K562 (cell line): ENCODE data around the gene SLIT1. TPM values are rescaled to one million over a fixed set of nuclear protein-coding genes. Genes with fewer than 3 reads are reported as not detected.

Source experiments
- ATAC-seq: fragments of 200-7000 bp; cut with Tn5 transposase; 3 replicates; pipeline ENCODE4 v1.9.1; 2020; ENCODE audit warnings: moderate library complexity
- BruUV-seq: library from RNA; stranded (reverse); fragments of 400-500 nt; replicated peaks from 2 replicates; lab custom pipeline; 2021; lab: Mats Ljungman, UMichigan
- CTCF ChIA-PET: fragments of 300-600 bp; formaldehyde crosslinking; extraction: SDS; loops from one replicate; lab custom pipeline; 2021; ENCODE audit warnings: low intra/inter-chr PET ratio; lab: Yijun Ruan, JAX
- POLR2A ChIA-PET: fragments of 300-600, 350-650 bp; sonication (Branson Sonifier 250); formaldehyde crosslinking; extraction: SDS; loops from one replicate; lab custom pipeline; 2021; ENCODE audit warnings: antibody characterized with exemption, inconsistent platforms; lab: Yijun Ruan, JAX
- DNase-seq, 4 experiments: peaks; one replicate each; pipeline versions ENCODE4 v3.0.0 to v3.0.0-alpha.2; 2011 to 2018; ENCODE audit warnings: low spot score in 3 of 4, mixed read lengths in 3 of 4; ENCODE audit errors: extremely low read depth in 1 of 4
- FAIRE-seq: peaks from 2 replicates; lab custom pipeline; 2011; peaks lifted over from hg19 to GRCh38; lab: Jason Lieb, UNC
- H2AFZ ChIP-seq: 2 replicates; pipeline ENCODE4 v1.6.0; 2011; ENCODE audit warnings: low read depth, low read length, control low read depth, inconsistent platforms
- H3K27ac ChIP-seq: fragments of 200-600 bp; 3 replicates; pipeline ENCODE4 v1.8.0; 2011; ENCODE audit warnings: low read depth, mild to moderate bottlenecking, control low read depth, inconsistent platforms, low read length, moderate library complexity, mixed read lengths; ENCODE audit errors: extremely low read depth
- H3K27me3 ChIP-seq, 2 experiments: fragments of 300-600 bp in 1 of 2; 2 replicates in 1 of 2; 3 replicates in 1 of 2; pipeline versions ENCODE4 v1.6.0 to v1.8.0; 2011; ENCODE audit warnings: inconsistent platforms in 2 of 2, low read length in 2 of 2, mild to moderate bottlenecking in 1 of 2, mixed read lengths in 1 of 2, moderate library complexity in 1 of 2; ENCODE audit not compliant: control insufficient read depth in 2 of 2, insufficient read depth in 2 of 2
- H3K36me3 ChIP-seq: fragments of 300-600 bp; 3 replicates; pipeline ENCODE4 v1.8.0; 2011; ENCODE audit warnings: mild to moderate bottlenecking, low read length, inconsistent platforms; ENCODE audit not compliant: control insufficient read depth, insufficient read depth
- H3K4me1 ChIP-seq, 2 experiments: fragments of 200-600 bp in 1 of 2; replicated peaks in 1 of 2; 2 replicates in 1 of 2; 3 replicates in 1 of 2; pipeline versions ENCODE4 v1.5.1 to v1.8.0; 2011; ENCODE audit warnings: inconsistent platforms in 2 of 2, low read length in 2 of 2, mild to moderate bottlenecking in 1 of 2, mixed read lengths in 1 of 2, moderate library complexity in 1 of 2; ENCODE audit not compliant: control insufficient read depth in 2 of 2, insufficient read depth in 2 of 2
- H3K4me2 ChIP-seq: 2 replicates; pipeline ENCODE4 v1.6.1; 2011; ENCODE audit warnings: low read length, control low read depth, inconsistent platforms, mixed read lengths; ENCODE audit not compliant: insufficient read depth
- H3K4me3 ChIP-seq: fragments of 200-600 bp; sonication (generic), shearing (Covaris generic); 2 replicates; pipeline ENCODE4 v1.5.1; 2016; ENCODE audit warnings: control low read depth, inconsistent platforms
- H3K79me2 ChIP-seq: fragments of 200-600 bp; 3 replicates; pipeline ENCODE4 v1.8.0; 2011; ENCODE audit warnings: low read length, inconsistent platforms; ENCODE audit not compliant: control insufficient read depth, insufficient read depth
- H3K9ac ChIP-seq, 2 experiments: 2 replicates each; pipeline versions ENCODE4 v1.6.0 to v1.6.1; 2011; ENCODE audit warnings: low read depth in 2 of 2, low read length in 2 of 2, control low read depth in 1 of 2, inconsistent platforms in 1 of 2, mild to moderate bottlenecking in 1 of 2, mixed read lengths in 1 of 2; ENCODE audit not compliant: insufficient read depth in 1 of 2
- H3K9me1 ChIP-seq: one replicate; pipeline ENCODE4 v1.6.0; 2011; ENCODE audit warnings: inconsistent platforms, mild to moderate bottlenecking, low read length, moderate library complexity; ENCODE audit not compliant: control insufficient read depth, insufficient read depth
- H3K9me3 ChIP-seq: replicated peaks from 2 replicates; pipeline ENCODE4 v1.5.1; 2011; ENCODE audit warnings: low read depth, low read length, inconsistent platforms; ENCODE audit not compliant: control insufficient read depth, insufficient read depth
- H4K20me1 ChIP-seq: replicated peaks from 2 replicates; pipeline ENCODE4 v1.6.1; 2011; ENCODE audit warnings: low read length, inconsistent platforms, mixed read lengths; ENCODE audit not compliant: control insufficient read depth, insufficient read depth
- BDP1 ChIP-seq: IDR thresholded peaks from 3 replicates; pipeline ENCODE4 v1.6.1; 2011; ENCODE audit not compliant: insufficient read length, insufficient read depth
- CBX3 ChIP-seq, 2 experiments: IDR thresholded peaks; 1 replicate in 1 of 2; 2 replicates in 1 of 2; pipeline ENCODE4 v1.6.1; 2012; ENCODE audit warnings: inconsistent platforms in 2 of 2, low read length in 2 of 2, borderline replicate concordance in 1 of 2, control low read depth in 1 of 2
- CHCHD3 ChIP-seq: fragments of 250-450 bp; sonication (Bioruptor Pico); IDR thresholded peaks from 2 replicates; pipeline ENCODE4 v2.1.2; 2022; ENCODE audit warnings: mild to moderate bottlenecking
- IRF2 ChIP-seq: sonication (generic); formaldehyde crosslinking; IDR thresholded peaks from 2 replicates; pipeline ENCODE4 v1.8.1; 2022; ENCODE audit warnings: mild to moderate bottlenecking, missing genetic modification reagents
- RFX7 ChIP-seq: fragments of 250-450 bp; sonication (Bioruptor Pico); IDR thresholded peaks from 2 replicates; pipeline ENCODE4 v1.5.1; 2021; ENCODE audit warnings: mild to moderate bottlenecking
- ZFP36 ChIP-seq: fragments of 150-350 bp; IDR thresholded peaks from 2 replicates; pipeline ENCODE4 v1.6.1; 2018; ENCODE audit warnings: low read length, low read depth; ENCODE audit not compliant: partially characterized antibody
- ZNF12 ChIP-seq: sonication (generic); formaldehyde crosslinking; IDR thresholded peaks from 2 replicates; pipeline ENCODE4 v1.4.0; 2020; ENCODE audit warnings: mild to moderate bottlenecking, missing genetic modification reagents
- ZNF184 ChIP-seq: sonication (generic); formaldehyde crosslinking; IDR thresholded peaks from 2 replicates; pipeline ENCODE4 v1.5.0; 2020; ENCODE audit warnings: missing genetic modification reagents
- ZNF695 ChIP-seq: fragments of 450-650 bp; formaldehyde crosslinking; IDR thresholded peaks from 2 replicates; pipeline ENCODE4 v1.4.0; 2020; ENCODE audit warnings: mild to moderate bottlenecking, moderate library complexity
- ZNF780A ChIP-seq: fragments of 250-450 bp; sonication (Bioruptor Pico); IDR thresholded peaks from 2 replicates; pipeline ENCODE4 v1.5.0; 2021; ENCODE audit warnings: mild to moderate bottlenecking
- WGBS: fragments of 100-300 bp; shearing (Covaris generic); methylation state at CpG from one replicate; pipeline ENCODE4 v1.1.6; 2016; ENCODE audit warnings: low coverage, mixed read lengths; ENCODE audit not compliant: insufficient coverage; ENCODE audit errors: missing lambda C conversion rate; 5-methylcytosine and 5-hydroxymethylcytosine counted together
- in situ Hi-C: fragments of 300-500 bp; cut with MboI; formaldehyde crosslinking; loops from 4 replicates; pipeline ENCODE4 v1.15.0; 2018; ENCODE audit warnings: inconsistent platforms, mixed read lengths
- intact Hi-C: fragments of 100-400 bp; cut with micrococcal nuclease; formaldehyde crosslinking; loops from 2 replicates; pipeline ENCODE4 v1.14.2; 2022
- polyA plus RNA-seq, 8 experiments: library from polyadenylated mRNA; depleted of rRNA in 4 of 8; stranded (reverse) in 5 of 8; unstranded in 3 of 8; fragments of >200 nt; fragmentation: Nextera tagmentation in 2 of 8; fragmentation: Illumina TruSeq in 1 of 8; extraction: Ambion mirVana in 2 of 8; extraction: Trizol in 1 of 8; gene quantifications; 2 replicates each; pipeline versions ENCODE4 v1.2.1 to v1.2.3, GENCODE V29; 2011 to 2014; ENCODE audit warnings: inconsistent platforms in 1 of 8, missing spikeins in 1 of 8
- total RNA-seq, 7 experiments: library from RNA; depleted of rRNA in 6 of 7; stranded (reverse); fragments of >200 nt in 6 of 7; fragmentation: Illumina TruSeq in 2 of 7; extraction: Trizol in 2 of 7; gene quantifications; 2 replicates each; pipeline versions ENCODE4 v1.2.1 to v1.2.3, GENCODE V29; 2011 to 2021; ENCODE audit warnings: low replicate concordance in 1 of 7
- TF ChIP-seq, protein P1 (sequence below): fragments of 450-650 bp; IDR thresholded peaks from 2 replicates; pipeline ENCODE4 v1.6.1; 2016; ENCODE audit warnings: antibody characterized with exemption
- TF ChIP-seq, protein P2 (sequence below): fragments of 450-650 bp; formaldehyde crosslinking; conservative IDR thresholded peaks from 2 replicates; pipeline ENCODE4 v1.4.0; 2022; ENCODE audit warnings: mild to moderate bottlenecking, missing genetic modification characterization

The SLIT1 gene
- total and polyA plus RNA-seq, 9 of the 15 experiments (the other 6 are each of a cell fraction or from before 2014, with no cell fraction given): 0.01 to 0.11 (median 0.04) TPM; not detected in 3

DNA sequence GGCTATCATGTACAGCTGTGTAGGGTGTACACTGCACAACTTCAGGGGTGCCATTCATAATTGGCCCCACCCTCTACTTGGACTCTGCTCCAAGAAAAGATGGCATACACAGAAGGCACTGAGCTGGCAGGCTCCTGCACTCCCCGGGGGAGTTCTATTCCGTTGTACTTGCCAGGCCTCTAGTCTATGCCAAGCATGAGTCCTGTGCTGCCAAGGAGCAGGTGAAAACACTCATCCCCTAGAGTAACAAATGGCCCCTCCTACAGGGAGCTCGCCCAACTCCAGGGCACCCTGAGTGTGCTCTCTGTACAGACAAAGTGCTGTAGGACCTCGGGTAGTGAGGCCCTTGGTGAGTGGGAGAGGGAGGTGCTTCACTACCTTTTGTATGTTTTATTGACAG is 127.2 kb downstream of the SLIT1 start:
- H3K27ac ChIP-seq: no peak overlapping the region
- H3K79me2 ChIP-seq: no peaks in the 10 kb centered on the region
- WGBS: 0% methylated on average over 4 of the region's 4 CpGs
- no peaks in the 10 kb centered on the region for H3K36me3 ChIP-seq
- intact Hi-C loops: no loop called here
- no peak for FAIRE-seq
- H3K9me1 ChIP-seq: no peaks in the 10 kb centered on the region
- CTCF ChIA-PET: no interaction called here
- H3K4me2 ChIP-seq: no peak overlapping the region
- ATAC-seq: no peak
- no peak overlapping the region for H3K9ac ChIP-seq
- BruUV-seq: no TSS peak
- no peak overlapping the region for H2AFZ ChIP-seq
- TF ChIP-seq BDP1 (no peak), ZFP36 (no peak), CHCHD3 (CRISPR knock-in tag) (no peak), ZNF780A (CRISPR knock-in tag) (no peak), ZNF184 (CRISPR knock-in tag) (no peak), ZNF695 (CRISPR knock-in tag) (no peak), RFX7 (CRISPR knock-in tag) (no peak), CBX3 (IDR thresholded peaks at IDR 0.05; ENCODE audit: borderline replicate concordance in 1 of 2, low read length in 2 of 2) (no peak), ZNF12 (no peak), IRF2 (CRISPR knock-in tag) (no peak)
- TF ChIP-seq, protein P1, sequence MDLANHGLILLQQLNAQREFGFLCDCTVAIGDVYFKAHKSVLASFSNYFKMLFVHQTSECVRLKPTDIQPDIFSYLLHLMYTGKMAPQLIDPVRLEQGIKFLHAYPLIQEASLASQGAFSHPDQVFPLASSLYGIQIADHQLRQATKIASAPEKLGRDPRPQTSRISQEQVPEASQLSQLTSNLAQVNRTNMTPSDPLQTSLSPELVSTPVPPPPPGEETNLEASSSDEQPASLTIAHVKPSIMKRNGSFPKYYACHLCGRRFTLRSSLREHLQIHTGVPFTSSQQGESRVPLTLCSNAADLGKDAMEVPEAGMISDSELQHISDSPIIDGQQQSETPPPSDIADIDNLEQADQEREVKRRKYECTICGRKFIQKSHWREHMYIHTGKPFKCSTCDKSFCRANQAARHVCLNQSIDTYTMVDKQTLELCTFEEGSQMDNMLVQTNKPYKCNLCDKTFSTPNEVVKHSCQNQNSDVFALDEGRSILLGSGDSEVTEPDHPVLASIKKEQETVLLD: no peak
- TF ChIP-seq, protein P2, sequence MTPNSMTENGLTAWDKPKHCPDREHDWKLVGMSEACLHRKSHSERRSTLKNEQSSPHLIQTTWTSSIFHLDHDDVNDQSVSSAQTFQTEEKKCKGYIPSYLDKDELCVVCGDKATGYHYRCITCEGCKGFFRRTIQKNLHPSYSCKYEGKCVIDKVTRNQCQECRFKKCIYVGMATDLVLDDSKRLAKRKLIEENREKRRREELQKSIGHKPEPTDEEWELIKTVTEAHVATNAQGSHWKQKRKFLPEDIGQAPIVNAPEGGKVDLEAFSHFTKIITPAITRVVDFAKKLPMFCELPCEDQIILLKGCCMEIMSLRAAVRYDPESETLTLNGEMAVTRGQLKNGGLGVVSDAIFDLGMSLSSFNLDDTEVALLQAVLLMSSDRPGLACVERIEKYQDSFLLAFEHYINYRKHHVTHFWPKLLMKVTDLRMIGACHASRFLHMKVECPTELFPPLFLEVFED (CRISPR knock-in tag): no peak
- no peak overlapping the region for H3K4me3 ChIP-seq
- in situ Hi-C loops: no loop called here
- peaks cover 2 to 45% of the 10 kb centered on the region in 2 experiments; a peak in 4 of 5 replicates for H3K27me3 ChIP-seq
- no peaks in the 10 kb centered on the region for H4K20me1 ChIP-seq
- no peak for DNase-seq
- POLR2A ChIA-PET: interaction anchor here (0.6 kb wide), 1 partner anchor 394 kb away, joined by 3 read pairs; no protein-coding TSS in a partner anchor
- H3K9me3 ChIP-seq: peaks cover 4% of the 10 kb centered on the region; the same call in 1 of the 2 replicates
- peaks cover 0 to 10% of the 10 kb centered on the region in 2 experiments; a peak in 2 of 5 replicates for H3K4me1 ChIP-seq
